Ovary (tissue), 3 donors: Measurements from ENCODE around the gene STUM.

ENCODE experiments used
- POLR2A ChIP-seq: fragments of 450-650 bp; IDR thresholded peaks from one replicate; pipeline ENCODE4 v1.6.1; 2017; ENCODE audit warnings: antibody characterized with exemption, mild to moderate bottlenecking, moderate library complexity
- TF ChIP-seq, protein P1 (sequence below), 3 donors: fragments of 450-650 bp in 2 of 3; fragments of 200-600 bp in 1 of 3; IDR thresholded peaks; one replicate each; pipeline versions ENCODE4 v1.5.1 to v1.8.0; 2016 to 2022; ENCODE audit warnings: antibody characterized with exemption in 3 of 3, mild to moderate bottlenecking in 1 of 3
- donor health status: DM: no; HTN: no; CAD: no.

DNA sequence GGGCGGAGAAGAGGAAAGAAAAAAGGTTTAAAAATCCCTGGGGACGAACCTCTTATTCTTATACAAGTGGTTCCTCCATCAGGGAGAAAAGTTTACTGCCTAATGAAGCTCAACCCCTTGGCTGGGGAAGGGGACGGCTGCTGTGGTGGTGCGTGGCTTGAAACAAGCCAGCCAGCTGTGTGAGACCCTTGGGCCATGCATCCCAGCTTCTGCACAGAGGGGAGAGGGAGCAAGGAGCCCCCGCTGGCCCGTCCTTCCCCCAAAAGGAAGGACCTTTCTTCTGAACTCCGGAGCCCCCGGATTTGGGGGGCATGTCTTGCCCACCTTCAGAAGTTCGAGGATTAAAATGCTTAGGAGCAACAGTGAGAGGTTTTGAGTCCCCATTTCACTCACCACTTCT, 67.3 kb downstream of the STUM start:
- TF ChIP-seq, protein P1, sequence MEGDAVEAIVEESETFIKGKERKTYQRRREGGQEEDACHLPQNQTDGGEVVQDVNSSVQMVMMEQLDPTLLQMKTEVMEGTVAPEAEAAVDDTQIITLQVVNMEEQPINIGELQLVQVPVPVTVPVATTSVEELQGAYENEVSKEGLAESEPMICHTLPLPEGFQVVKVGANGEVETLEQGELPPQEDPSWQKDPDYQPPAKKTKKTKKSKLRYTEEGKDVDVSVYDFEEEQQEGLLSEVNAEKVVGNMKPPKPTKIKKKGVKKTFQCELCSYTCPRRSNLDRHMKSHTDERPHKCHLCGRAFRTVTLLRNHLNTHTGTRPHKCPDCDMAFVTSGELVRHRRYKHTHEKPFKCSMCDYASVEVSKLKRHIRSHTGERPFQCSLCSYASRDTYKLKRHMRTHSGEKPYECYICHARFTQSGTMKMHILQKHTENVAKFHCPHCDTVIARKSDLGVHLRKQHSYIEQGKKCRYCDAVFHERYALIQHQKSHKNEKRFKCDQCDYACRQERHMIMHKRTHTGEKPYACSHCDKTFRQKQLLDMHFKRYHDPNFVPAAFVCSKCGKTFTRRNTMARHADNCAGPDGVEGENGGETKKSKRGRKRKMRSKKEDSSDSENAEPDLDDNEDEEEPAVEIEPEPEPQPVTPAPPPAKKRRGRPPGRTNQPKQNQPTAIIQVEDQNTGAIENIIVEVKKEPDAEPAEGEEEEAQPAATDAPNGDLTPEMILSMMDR (IDR thresholded peaks at IDR 0.05), result no peak
- TF ChIP-seq POLR2A, result no peak
